ENCODE data around the gene GRB7. TPM values are rescaled to one million over a fixed set of nuclear protein-coding genes. Genes with fewer than 3 reads are reported as not detected.

The GRB7 gene
- total and polyA plus RNA-seq, 10 of the 15 experiments (the other 5 are each of a cell fraction or from before 2014, with no cell fraction given) = 0.05 to 0.34 (median 0.19) TPM; not detected in 4

DNA sequence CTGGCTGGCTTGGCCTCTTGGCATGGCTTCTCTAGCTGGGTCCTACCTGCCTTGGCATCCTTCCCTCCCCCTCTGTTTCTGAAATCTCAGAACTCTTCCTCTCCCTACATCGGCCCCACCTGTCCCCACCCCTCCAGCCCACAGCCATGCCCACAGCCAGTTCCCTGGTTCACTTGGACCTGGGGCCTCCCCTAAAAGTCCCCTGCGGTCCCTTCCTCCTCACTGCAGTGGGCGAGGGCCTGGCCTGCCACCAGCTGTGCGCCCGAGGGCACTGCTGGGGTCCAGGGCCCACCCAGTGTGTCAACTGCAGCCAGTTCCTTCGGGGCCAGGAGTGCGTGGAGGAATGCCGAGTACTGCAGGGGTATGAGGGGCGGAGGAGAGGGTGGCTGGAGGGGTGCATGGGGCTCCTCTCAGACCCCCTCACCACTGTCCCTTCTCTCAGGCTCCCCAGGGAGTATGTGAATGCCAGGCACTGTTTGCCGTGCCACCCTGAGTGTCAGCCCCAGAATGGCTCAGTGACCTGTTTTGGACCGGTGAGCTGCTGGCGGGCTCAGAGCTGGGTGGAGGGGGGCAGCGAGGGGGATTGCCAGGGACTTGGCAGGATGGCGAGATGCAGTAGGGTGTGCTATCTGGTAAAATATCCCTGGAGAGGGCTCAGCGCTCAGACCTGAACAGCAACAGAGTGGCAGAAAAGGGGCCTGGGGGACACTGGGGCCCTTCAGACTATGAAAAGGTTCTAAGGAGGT, 21.5 kb upstream of the GRB7 start (continued):
- TF ChIP-seq, protein P1, sequence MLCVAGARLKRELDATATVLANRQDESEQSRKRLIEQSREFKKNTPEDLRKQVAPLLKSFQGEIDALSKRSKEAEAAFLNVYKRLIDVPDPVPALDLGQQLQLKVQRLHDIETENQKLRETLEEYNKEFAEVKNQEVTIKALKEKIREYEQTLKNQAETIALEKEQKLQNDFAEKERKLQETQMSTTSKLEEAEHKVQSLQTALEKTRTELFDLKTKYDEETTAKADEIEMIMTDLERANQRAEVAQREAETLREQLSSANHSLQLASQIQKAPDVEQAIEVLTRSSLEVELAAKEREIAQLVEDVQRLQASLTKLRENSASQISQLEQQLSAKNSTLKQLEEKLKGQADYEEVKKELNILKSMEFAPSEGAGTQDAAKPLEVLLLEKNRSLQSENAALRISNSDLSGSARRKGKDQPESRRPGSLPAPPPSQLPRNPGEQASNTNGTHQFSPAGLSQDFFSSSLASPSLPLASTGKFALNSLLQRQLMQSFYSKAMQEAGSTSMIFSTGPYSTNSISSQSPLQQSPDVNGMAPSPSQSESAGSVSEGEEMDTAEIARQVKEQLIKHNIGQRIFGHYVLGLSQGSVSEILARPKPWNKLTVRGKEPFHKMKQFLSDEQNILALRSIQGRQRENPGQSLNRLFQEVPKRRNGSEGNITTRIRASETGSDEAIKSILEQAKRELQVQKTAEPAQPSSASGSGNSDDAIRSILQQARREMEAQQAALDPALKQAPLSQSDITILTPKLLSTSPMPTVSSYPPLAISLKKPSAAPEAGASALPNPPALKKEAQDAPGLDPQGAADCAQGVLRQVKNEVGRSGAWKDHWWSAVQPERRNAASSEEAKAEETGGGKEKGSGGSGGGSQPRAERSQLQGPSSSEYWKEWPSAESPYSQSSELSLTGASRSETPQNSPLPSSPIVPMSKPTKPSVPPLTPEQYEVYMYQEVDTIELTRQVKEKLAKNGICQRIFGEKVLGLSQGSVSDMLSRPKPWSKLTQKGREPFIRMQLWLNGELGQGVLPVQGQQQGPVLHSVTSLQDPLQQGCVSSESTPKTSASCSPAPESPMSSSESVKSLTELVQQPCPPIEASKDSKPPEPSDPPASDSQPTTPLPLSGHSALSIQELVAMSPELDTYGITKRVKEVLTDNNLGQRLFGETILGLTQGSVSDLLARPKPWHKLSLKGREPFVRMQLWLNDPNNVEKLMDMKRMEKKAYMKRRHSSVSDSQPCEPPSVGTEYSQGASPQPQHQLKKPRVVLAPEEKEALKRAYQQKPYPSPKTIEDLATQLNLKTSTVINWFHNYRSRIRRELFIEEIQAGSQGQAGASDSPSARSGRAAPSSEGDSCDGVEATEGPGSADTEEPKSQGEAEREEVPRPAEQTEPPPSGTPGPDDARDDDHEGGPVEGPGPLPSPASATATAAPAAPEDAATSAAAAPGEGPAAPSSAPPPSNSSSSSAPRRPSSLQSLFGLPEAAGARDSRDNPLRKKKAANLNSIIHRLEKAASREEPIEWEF (IDR thresholded peaks at IDR 0.05; ENCODE audit: insufficient replicate concordance, low read depth, low read length) = no peak
- no peak for TF ChIP-seq ZNF207 (IDR thresholded peaks at IDR 0.05; ENCODE audit: borderline replicate concordance)
- TF ChIP-seq NR2F1 (conservative IDR thresholded peaks at IDR 0.05) = no peak
- TF ChIP-seq POU2F2 (IDR thresholded peaks at IDR 0.05; ENCODE audit: borderline replicate concordance, low read depth, low read length) = no peak
- TF ChIP-seq POLR2A (IDR thresholded peaks at IDR 0.05; ENCODE audit: low read depth, low read length) = no peak
- no peak for TF ChIP-seq POLR2AphosphoS2 (IDR thresholded peaks at IDR 0.05; ENCODE audit: low read depth, low read length)

DNA sequence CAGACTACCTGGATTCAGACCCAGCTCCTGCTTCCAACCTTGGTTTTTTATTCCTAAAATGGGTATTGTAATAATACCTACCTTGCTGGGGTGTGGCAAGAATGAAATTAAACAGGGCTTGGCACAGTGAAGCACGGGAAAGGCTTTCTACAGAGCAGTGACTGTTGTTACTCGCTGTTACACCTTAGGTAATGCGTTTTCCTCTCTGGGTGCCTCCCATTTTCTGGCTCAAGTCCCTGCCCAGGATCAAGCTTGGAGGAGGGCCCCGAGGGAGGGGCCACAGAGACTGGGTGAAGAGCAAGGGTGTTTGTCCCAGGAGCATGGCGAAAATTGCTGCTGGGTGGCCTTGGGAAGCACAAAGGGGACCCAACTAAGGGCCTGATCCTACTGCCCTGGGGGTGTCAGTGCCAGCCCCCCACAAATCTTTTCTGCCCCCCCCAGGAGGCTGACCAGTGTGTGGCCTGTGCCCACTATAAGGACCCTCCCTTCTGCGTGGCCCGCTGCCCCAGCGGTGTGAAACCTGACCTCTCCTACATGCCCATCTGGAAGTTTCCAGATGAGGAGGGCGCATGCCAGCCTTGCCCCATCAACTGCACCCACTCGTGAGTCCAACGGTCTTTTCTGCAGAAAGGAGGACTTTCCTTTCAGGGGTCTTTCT, 20.7 kb upstream of the GRB7 start:
- no peak for FAIRE-seq
- no TSS peak for BruUV-seq (replicated peaks)
- SMC1A ChIA-PET (ENCODE audit: uncharacterized antibody, unreplicated experiment) = no interaction called here
- TF ChIP-seq YY1 (IDR thresholded peaks at IDR 0.05; ENCODE audit: low read depth, low read length) (no peak), NR2F1 (conservative IDR thresholded peaks at IDR 0.05) (no peak), BHLHE40 (IDR thresholded peaks at IDR 0.05; ENCODE audit: borderline replicate concordance in 1 of 2, low read depth in 2 of 2, low read length in 1 of 2) (no peak), CHD2 (IDR thresholded peaks at IDR 0.05; ENCODE audit: borderline replicate concordance, low read depth, low read length) (no peak)
- TF ChIP-seq, protein P2, sequence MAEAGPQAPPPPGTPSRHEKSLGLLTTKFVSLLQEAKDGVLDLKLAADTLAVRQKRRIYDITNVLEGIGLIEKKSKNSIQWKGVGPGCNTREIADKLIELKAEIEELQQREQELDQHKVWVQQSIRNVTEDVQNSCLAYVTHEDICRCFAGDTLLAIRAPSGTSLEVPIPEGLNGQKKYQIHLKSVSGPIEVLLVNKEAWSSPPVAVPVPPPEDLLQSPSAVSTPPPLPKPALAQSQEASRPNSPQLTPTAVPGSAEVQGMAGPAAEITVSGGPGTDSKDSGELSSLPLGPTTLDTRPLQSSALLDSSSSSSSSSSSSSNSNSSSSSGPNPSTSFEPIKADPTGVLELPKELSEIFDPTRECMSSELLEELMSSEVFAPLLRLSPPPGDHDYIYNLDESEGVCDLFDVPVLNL (IDR thresholded peaks at IDR 0.05; ENCODE audit: low read depth, low read length) = no peak
- TF ChIP-seq, protein P3, sequence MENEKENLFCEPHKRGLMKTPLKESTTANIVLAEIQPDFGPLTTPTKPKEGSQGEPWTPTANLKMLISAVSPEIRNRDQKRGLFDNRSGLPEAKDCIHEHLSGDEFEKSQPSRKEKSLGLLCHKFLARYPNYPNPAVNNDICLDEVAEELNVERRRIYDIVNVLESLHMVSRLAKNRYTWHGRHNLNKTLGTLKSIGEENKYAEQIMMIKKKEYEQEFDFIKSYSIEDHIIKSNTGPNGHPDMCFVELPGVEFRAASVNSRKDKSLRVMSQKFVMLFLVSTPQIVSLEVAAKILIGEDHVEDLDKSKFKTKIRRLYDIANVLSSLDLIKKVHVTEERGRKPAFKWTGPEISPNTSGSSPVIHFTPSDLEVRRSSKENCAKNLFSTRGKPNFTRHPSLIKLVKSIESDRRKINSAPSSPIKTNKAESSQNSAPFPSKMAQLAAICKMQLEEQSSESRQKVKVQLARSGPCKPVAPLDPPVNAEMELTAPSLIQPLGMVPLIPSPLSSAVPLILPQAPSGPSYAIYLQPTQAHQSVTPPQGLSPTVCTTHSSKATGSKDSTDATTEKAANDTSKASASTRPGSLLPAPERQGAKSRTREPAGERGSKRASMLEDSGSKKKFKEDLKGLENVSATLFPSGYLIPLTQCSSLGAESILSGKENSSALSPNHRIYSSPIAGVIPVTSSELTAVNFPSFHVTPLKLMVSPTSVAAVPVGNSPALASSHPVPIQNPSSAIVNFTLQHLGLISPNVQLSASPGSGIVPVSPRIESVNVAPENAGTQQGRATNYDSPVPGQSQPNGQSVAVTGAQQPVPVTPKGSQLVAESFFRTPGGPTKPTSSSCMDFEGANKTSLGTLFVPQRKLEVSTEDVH (IDR thresholded peaks at IDR 0.05; ENCODE audit: low read depth, partially characterized antibody) = no peak

More for the DNA sequence above, 20.7 kb upstream of the GRB7 start:
- 67% methylated on average over 11 of the region's 11 CpGs for WGBS (ENCODE audit: insufficient coverage, insufficient replicate concordance, low lambda C conversion rate, missing lambda C conversion rate)
- no peak overlapping the region for H2AFZ ChIP-seq (ENCODE audit: control insufficient read depth, low read depth, low read length)
- no peaks in the 10 kb centered on the region for H3K36me3 ChIP-seq (ENCODE audit: control insufficient read depth in 2 of 2, insufficient read depth in 2 of 2, low read length in 1 of 2)
- intact Hi-C loops (cut with micrococcal nuclease; ENCODE audit: unreplicated experiment) = no loop called here
- H3K4me1 ChIP-seq (ENCODE audit: control insufficient read depth, insufficient read depth, low read length) = no peaks in the 10 kb centered on the region
- no peaks in the 10 kb centered on the region for H4K20me1 ChIP-seq (ENCODE audit: control insufficient read depth, insufficient read depth)
- DNase-seq (ENCODE audit: low read depth, low spot score) (no peak), ATAC-seq (no peak)
- H3K9me3 ChIP-seq (replicated peaks; ENCODE audit: control insufficient read depth, insufficient read depth, low read length) = no peaks in the 10 kb centered on the region
- CTCF ChIA-PET = no interaction called here
- H3K9ac ChIP-seq (ENCODE audit: control insufficient read depth, insufficient read depth, low read length) = no peak overlapping the region
- RAD21 ChIA-PET (ENCODE audit: unreplicated experiment) = no interaction called here
- H3K27me3 ChIP-seq (replicated peaks in 1 of 2; ENCODE audit: control insufficient read depth in 2 of 2, insufficient read depth in 2 of 2, low read length in 1 of 2) = no peaks in the 10 kb centered on the region
- H3K4me2 ChIP-seq (ENCODE audit: control insufficient read depth, insufficient read depth) = no peak overlapping the region
- no peak overlapping the region for H3K27ac ChIP-seq (ENCODE audit: control insufficient read depth, insufficient read depth)
- no peak overlapping the region for H3K4me3 ChIP-seq
- POLR2A ChIA-PET = no interaction called here
- no peaks in the 10 kb centered on the region for H3K79me2 ChIP-seq (ENCODE audit: control insufficient read depth, insufficient read depth, low read length)
- in situ Hi-C loops (cut with MboI) = no loop called here
